Measurements from ENCODE around the gene DENND2D.

GRCh38 chr1:111203681-111204200 is 3.3 kb upstream of the DENND2D start:
- no peak for TF ChIP-seq POLR2A (IDR thresholded peaks at IDR 0.05)
- no peak for TF ChIP-seq EP300 (IDR thresholded peaks at IDR 0.05)
- TF ChIP-seq CTCF (IDR thresholded peaks at IDR 0.05) = no peak
- TF ChIP-seq POLR2AphosphoS5 (IDR thresholded peaks at IDR 0.05) = no peak
